Neutrophil (primary cell): ENCODE measurements around the gene CRACDL.
A peak's percentile ranks its signal among the peaks of the same experiment; 100 is the strongest.

Experiments used
- H3K27ac ChIP-seq: fragments of 200-600 bp; sonication (generic); 2 replicates; pipeline ENCODE4 v1.5.1; 2016; ENCODE audit warnings: mild to moderate bottlenecking, moderate library complexity
- H3K27me3 ChIP-seq: fragments of 200-600 bp; sonication (generic); 2 replicates; pipeline ENCODE4 v1.6.0; 2016; ENCODE audit warnings: mild to moderate bottlenecking
- H3K36me3 ChIP-seq: fragments of 200-600 bp; sonication (generic); 2 replicates; pipeline ENCODE4 v1.5.1; 2017
- H3K4me1 ChIP-seq, 2 experiments: fragments of 200-600 bp in 1 of 2; sonication (generic) in 1 of 2; 1 replicate in 1 of 2; 2 replicates in 1 of 2; pipeline versions ENCODE4 v1.5.1 to v1.6.1; 2013 to 2016; ENCODE audit warnings: low read depth in 1 of 2, low read length in 1 of 2, mild to moderate bottlenecking in 1 of 2, moderate library complexity in 1 of 2; ENCODE audit not compliant: control insufficient read depth in 1 of 2, insufficient read depth in 1 of 2
- H3K4me3 ChIP-seq, 2 experiments: fragments of 200-600 bp in 1 of 2; sonication (generic) in 1 of 2; 1 replicate in 1 of 2; 2 replicates in 1 of 2; pipeline ENCODE4 v1.5.1; 2013 to 2016; ENCODE audit warnings: low read depth in 1 of 2, low read length in 1 of 2, mild to moderate bottlenecking in 1 of 2, moderate library complexity in 1 of 2
- H3K9me3 ChIP-seq: fragments of 200-600 bp; sonication (generic); 2 replicates; pipeline ENCODE4 v1.5.1; 2016
- CTCF ChIP-seq: fragments of 200-600 bp; sonication (generic); IDR thresholded peaks from 2 replicates; pipeline ENCODE4 v1.5.1; 2016; ENCODE audit warnings: antibody characterized with exemption

CRACDL gene

GRCh38 chr2:98761909-98762308 is 174.1 kb downstream of the CRACDL start:
- TF ChIP-seq CTCF = no peak
- Histone ChIP-seq H3K4me1 (peaks cover 60 to 74% of the 10 kb centered on the region in 2 experiments), H3K36me3 (no peaks in the 10 kb centered on the region), H3K27ac (no peak overlapping the region), H3K4me3 (no peak overlapping the region), H3K27me3 (no peaks in the 10 kb centered on the region), H3K9me3 (no peaks in the 10 kb centered on the region)

GRCh38 chr2:98761267-98761781 is 174.7 kb downstream of the CRACDL start:
- Histone ChIP-seq H3K9me3 (no peaks in the 10 kb centered on the region), H3K4me3 (no peak overlapping the region), H3K27ac (no peak overlapping the region), H3K4me1 (peaks cover 60 to 69% of the 10 kb centered on the region in 2 experiments), H3K27me3 (no peaks in the 10 kb centered on the region), H3K36me3 (no peaks in the 10 kb centered on the region)
- no peak for TF ChIP-seq CTCF

DNA sequence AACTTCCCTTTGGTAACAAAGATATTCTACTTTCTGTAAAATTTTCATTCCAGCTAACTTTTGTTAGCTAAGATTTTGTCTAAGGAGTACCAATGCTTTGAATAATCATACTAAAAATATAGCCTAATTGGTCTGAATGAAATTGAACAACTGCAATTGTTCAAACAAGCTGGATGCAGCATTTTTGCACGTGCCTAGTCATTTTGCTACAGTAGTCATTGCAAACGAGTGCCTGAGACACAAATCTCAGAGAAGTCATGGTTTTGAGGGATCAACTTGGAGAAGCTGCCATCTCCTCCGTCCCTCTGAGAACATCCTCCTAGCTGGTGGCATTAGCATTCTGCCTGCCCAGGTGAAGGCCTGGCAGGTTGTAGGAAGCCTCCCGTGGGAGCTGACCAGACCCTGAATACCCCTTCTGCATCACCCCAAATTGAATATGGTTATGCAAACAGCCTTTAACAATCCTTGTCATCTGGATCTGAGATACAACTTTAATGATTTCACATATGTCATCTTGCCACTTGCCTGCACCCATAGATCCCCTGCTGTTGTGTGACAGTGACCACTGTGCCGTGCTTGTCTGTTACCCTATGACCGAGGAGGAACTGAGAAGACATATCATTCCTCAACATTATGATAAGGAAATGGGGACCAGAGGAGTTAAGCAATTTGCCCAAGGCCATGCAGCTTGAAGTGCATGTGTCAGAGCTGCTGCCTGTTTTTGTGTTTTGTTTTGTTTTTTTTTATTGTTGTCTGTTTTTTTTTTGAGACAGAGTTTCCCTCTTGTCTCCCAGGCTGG is 176.0 kb downstream of the CRACDL start:
- no peak for TF ChIP-seq CTCF
- Histone ChIP-seq H3K36me3 (no peaks in the 10 kb centered on the region), H3K4me1 (peaks cover 53 to 56% of the 10 kb centered on the region in 2 experiments), H3K27ac (peak overlapping the region; percentile 74), H3K27me3 (no peaks in the 10 kb centered on the region), H3K9me3 (no peaks in the 10 kb centered on the region), H3K4me3 (no peak overlapping the region)

DNA sequence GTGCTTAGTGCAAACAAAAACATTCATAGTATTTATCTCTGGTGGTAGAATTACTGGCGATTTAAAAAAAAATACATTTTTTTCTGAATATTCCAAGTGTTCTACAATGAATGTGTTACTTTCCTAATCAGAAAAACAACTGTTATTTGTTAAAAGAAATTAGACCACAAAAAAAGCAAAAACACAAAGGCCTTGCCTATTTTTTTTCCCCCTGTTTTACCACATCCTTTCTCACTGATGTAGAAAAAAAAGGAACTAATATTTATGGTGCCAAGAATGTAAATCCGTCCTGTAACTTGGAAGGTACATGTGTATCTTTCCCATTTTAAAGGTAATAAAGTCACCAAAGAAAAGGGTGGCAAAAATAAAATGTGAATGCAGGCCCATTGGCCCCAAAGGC is 176.7 kb downstream of the CRACDL start:
- no peaks in the 10 kb centered on the region for H3K27me3 ChIP-seq
- peaks cover 46 to 50% of the 10 kb centered on the region in 2 experiments for H3K4me1 ChIP-seq
- no peak overlapping the region for H3K4me3 ChIP-seq
- H3K27ac ChIP-seq = peak overlapping the region; percentile 74
- no peak for TF ChIP-seq CTCF
- no peaks in the 10 kb centered on the region for H3K36me3 ChIP-seq
- no peaks in the 10 kb centered on the region for H3K9me3 ChIP-seq

DNA sequence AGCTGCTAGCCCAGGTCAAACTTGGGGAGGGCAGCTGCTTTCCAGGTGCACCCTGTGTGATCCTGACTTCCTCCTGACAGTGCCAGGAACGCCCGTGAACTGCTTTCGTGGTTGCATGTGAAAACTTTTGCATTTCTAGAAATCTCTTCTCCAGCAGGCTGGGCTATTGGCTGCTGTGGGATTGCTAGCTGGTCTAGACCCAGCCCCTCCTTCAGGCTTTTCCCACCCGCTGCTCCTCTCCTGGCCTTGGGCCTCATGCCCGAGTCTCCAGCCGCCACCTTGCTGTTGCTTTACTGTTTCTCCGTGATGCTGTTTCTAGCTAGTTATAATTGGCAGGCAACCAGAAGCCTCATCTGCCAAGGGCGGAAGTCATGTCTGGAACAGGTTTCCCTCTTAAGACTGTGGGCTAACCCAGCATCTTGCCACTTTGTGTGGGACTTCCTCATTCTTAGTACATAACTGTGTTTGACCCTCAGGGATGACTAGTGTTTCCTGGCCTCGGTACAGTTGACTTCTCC is 178.1 kb downstream of the CRACDL start:
- Histone ChIP-seq H3K4me3 (peak overlapping the region; percentile 18 to 39), H3K4me1 (peaks cover 48 to 50% of the 10 kb centered on the region in 2 experiments), H3K27me3 (no peaks in the 10 kb centered on the region)

More for the DNA sequence above, 178.1 kb downstream of the CRACDL start:
- no peaks in the 10 kb centered on the region for H3K36me3 ChIP-seq
- no peak for TF ChIP-seq CTCF
- H3K9me3 ChIP-seq = no peaks in the 10 kb centered on the region
- H3K27ac ChIP-seq = peak overlapping the region; percentile 74
